ENCODE results near the gene CCDC91.

DNA sequence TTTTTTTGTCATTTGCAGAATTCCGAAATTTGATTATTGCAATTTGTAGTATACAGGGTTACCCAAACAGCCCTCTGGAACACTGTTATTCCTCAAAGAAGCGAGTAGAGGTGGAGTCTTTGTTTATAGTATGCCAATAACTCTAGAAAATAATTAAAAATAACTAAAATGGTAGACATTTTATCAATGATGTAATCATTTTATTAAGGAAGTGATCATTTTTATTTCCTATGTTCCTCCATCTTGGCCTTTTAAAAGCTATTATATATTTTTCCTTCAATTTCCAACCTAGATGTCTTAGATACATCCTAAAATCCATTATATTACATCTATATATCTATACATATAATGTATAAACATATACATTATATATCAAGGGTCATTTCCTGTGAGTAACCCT is 106.0 kb downstream of the CCDC91 start:
- no peak for TF ChIP-seq POLR2AphosphoS5 (IDR thresholded peaks at IDR 0.05; ENCODE audit: low read depth, low read length)
- no peak for TF ChIP-seq POLR2A (IDR thresholded peaks at IDR 0.05; ENCODE audit: low read depth, low read length)
